Mesenchymal stem cell (in vitro differentiated cells and primary cell): Measurements from ENCODE around the gene ANXA8.

Experiments used
- DNase-seq: peaks from one replicate; pipeline ENCODE4 v3.0.0-alpha.2; 2013
- H2AFZ ChIP-seq: one replicate; pipeline ENCODE4 v1.6.1; 2013; ENCODE audit warnings: low read depth, mild to moderate bottlenecking, control low read depth, inconsistent platforms, low read length, moderate library complexity
- H2AK5ac ChIP-seq: 2 replicates; pipeline ENCODE4 v1.6.1; 2013; ENCODE audit warnings: low read length, moderate library complexity, mild to moderate bottlenecking, inconsistent platforms; ENCODE audit not compliant: severe bottlenecking
- H2BK120ac ChIP-seq: one replicate; pipeline ENCODE4 v1.6.1; 2013; ENCODE audit warnings: low read depth, mild to moderate bottlenecking, inconsistent platforms, low read length, moderate library complexity
- H2BK12ac ChIP-seq, 2 experiments: one replicate each; pipeline ENCODE4 v1.6.1; 2013; ENCODE audit warnings: inconsistent platforms in 2 of 2, low read length in 2 of 2, mild to moderate bottlenecking in 2 of 2, moderate library complexity in 2 of 2, control low read depth in 1 of 2
- H2BK15ac ChIP-seq: one replicate; pipeline ENCODE4 v1.6.1; 2013; ENCODE audit warnings: mild to moderate bottlenecking, low read depth, inconsistent platforms; ENCODE audit not compliant: poor library complexity, severe bottlenecking
- H2BK5ac ChIP-seq: 2 replicates; pipeline ENCODE4 v1.6.1; 2013; ENCODE audit warnings: low read depth, mild to moderate bottlenecking, low read length, control low read depth, inconsistent platforms; ENCODE audit not compliant: poor library complexity, severe bottlenecking
- H3K14ac ChIP-seq, 2 experiments: one replicate each; pipeline ENCODE4 v1.6.1; 2013; ENCODE audit warnings: inconsistent platforms in 2 of 2, low read length in 2 of 2, control low read depth in 1 of 2, mild to moderate bottlenecking in 1 of 2, moderate library complexity in 1 of 2
- H3K18ac ChIP-seq, 2 experiments: one replicate each; pipeline ENCODE4 v1.6.1; 2013; ENCODE audit warnings: inconsistent platforms in 2 of 2, low read length in 2 of 2, control low read depth in 1 of 2, low read depth in 1 of 2, mild to moderate bottlenecking in 1 of 2
- H3K23ac ChIP-seq, 2 experiments: one replicate each; pipeline ENCODE4 v1.6.1; 2013; ENCODE audit warnings: inconsistent platforms in 2 of 2, low read length in 2 of 2, mild to moderate bottlenecking in 2 of 2, moderate library complexity in 2 of 2, control low read depth in 1 of 2
- H3K27ac ChIP-seq: 2 replicates; pipeline ENCODE4 v1.5.1; 2013; ENCODE audit warnings: mild to moderate bottlenecking, moderate library complexity, low read length, control low read depth, inconsistent platforms; ENCODE audit not compliant: poor library complexity, severe bottlenecking
- H3K27me3 ChIP-seq, 2 experiments: 2 replicates each; pipeline versions ENCODE4 v1.6.1 to v1.7.0; 2013; ENCODE audit warnings: low read length in 2 of 2, mild to moderate bottlenecking in 2 of 2, moderate library complexity in 2 of 2, control low read depth in 1 of 2, inconsistent platforms in 1 of 2; ENCODE audit not compliant: control insufficient read depth in 1 of 2, insufficient read depth in 1 of 2
- H3K36me3 ChIP-seq, 2 experiments: 2 replicates each; pipeline versions ENCODE4 v1.6.1 to v1.7.0; 2013; ENCODE audit warnings: low read length in 2 of 2, control low read depth in 1 of 2, inconsistent platforms in 1 of 2, low read depth in 1 of 2, mild to moderate bottlenecking in 1 of 2; ENCODE audit not compliant: insufficient read depth in 2 of 2, control insufficient read depth in 1 of 2
- H3K4ac ChIP-seq, 2 experiments: one replicate each; pipeline ENCODE4 v1.6.1; 2013; ENCODE audit warnings: inconsistent platforms in 2 of 2, low read length in 2 of 2, mild to moderate bottlenecking in 2 of 2, moderate library complexity in 2 of 2, control low read depth in 1 of 2, low read depth in 1 of 2
- H3K4me1 ChIP-seq: 2 replicates; pipeline ENCODE4 v1.6.1; 2013; ENCODE audit warnings: low read depth, low read length, control low read depth; ENCODE audit not compliant: control insufficient read depth, insufficient read depth
- H3K4me2 ChIP-seq: 2 replicates; pipeline ENCODE4 v1.6.1; 2013; ENCODE audit warnings: low read length, mild to moderate bottlenecking, inconsistent platforms; ENCODE audit not compliant: poor library complexity, severe bottlenecking
- H3K4me3 ChIP-seq, 2 experiments: 2 replicates each; pipeline versions ENCODE4 v1.5.1 to v1.7.0; 2013; ENCODE audit warnings: low read length in 2 of 2, mild to moderate bottlenecking in 2 of 2, control low read depth in 1 of 2, low read depth in 1 of 2; ENCODE audit not compliant: insufficient read depth in 1 of 2
- H3K79me1 ChIP-seq: replicated peaks from 2 replicates; pipeline ENCODE4 v1.6.1; 2013; ENCODE audit warnings: mild to moderate bottlenecking, control low read depth, low read length, inconsistent platforms; ENCODE audit not compliant: poor library complexity, severe bottlenecking
- H3K9ac ChIP-seq: 2 replicates; pipeline ENCODE4 v1.7.0; 2013; ENCODE audit warnings: mild to moderate bottlenecking, low read length, moderate library complexity
- H3K9me3 ChIP-seq: 2 replicates; pipeline ENCODE4 v1.7.0; 2013; ENCODE audit warnings: mild to moderate bottlenecking, low read length; ENCODE audit not compliant: control insufficient read depth
- H4K8ac ChIP-seq: one replicate; pipeline ENCODE4 v1.6.1; 2013; ENCODE audit warnings: inconsistent platforms, mild to moderate bottlenecking, low read length, moderate library complexity
- H4K91ac ChIP-seq: one replicate; pipeline ENCODE4 v1.6.1; 2013; ENCODE audit warnings: mild to moderate bottlenecking, low read length, inconsistent platforms
- WGBS: methylation state at CpG from one replicate; pipeline ENCODE4 v1.1.7; 2013; ENCODE audit warnings: mixed read lengths; 5-methylcytosine and 5-hydroxymethylcytosine counted together

The ANXA8 gene

DNA sequence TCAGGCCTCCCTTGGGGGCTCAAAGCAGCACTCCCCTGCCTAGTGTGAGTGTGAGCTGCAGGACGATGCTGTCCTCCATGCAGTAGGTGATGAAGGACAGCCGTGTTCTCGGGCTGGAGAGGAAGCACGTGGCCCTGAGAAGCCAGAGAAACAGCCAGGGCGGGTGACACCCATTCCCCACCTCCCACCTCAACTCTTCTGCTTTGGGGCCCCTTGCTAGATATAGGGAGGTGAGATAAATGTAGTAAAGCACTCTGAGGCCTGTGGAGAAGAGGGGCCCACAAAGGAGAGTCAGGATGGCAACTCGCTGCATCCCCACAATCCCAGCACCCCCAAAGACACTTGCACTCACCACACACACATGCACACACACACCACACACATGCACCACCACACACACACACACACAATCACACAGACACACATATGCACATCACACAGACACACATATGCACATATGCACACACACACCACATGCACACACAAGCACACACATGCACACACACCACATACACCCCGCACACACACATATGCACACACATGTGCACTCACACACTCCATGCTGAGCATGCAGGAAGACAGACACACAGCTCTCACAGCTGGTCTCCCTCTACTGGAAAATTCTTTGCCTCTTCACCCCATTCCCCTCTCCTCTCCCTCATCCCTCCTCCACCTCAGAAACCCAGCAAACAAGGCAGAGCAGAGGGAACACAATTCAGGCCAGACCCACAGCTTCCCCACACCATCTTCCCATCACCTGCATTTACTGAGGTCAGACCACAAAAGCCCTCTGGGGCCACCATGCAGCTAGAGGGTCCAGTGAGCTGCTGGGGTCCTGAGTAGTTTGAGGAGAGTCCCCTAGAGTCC, 30.5 kb downstream of the ANXA8 start:
- H3K4me3 ChIP-seq = no peak overlapping the region
- H3K18ac ChIP-seq = no peak overlapping the region
- no peak overlapping the region for H3K4ac ChIP-seq
- H4K91ac ChIP-seq = no peak overlapping the region
- peaks cover 11% of the 10 kb centered on the region for H3K4me1 ChIP-seq
- DNase-seq = no peak
- H4K8ac ChIP-seq = no peak overlapping the region
- H2BK120ac ChIP-seq = no peak overlapping the region
- no peak overlapping the region for H3K27ac ChIP-seq
- no peaks in the 10 kb centered on the region for H3K36me3 ChIP-seq
- H2BK15ac ChIP-seq = no peak overlapping the region
- H3K23ac ChIP-seq = no peak overlapping the region
- no peak overlapping the region for H3K9ac ChIP-seq
- no peak overlapping the region for H2BK12ac ChIP-seq
- H3K79me1 ChIP-seq = no peaks in the 10 kb centered on the region
- peaks cover 0 to 44% of the 10 kb centered on the region in 2 experiments for H3K27me3 ChIP-seq
- H2AFZ ChIP-seq = no peak overlapping the region
- 94% methylated on average over 2 of the region's 7 CpGs for WGBS
- H2BK5ac ChIP-seq = no peak overlapping the region
- H2AK5ac ChIP-seq = no peak overlapping the region
- H3K14ac ChIP-seq = no peak overlapping the region
- H3K4me2 ChIP-seq = no peak overlapping the region
- no peaks in the 10 kb centered on the region for H3K9me3 ChIP-seq

DNA sequence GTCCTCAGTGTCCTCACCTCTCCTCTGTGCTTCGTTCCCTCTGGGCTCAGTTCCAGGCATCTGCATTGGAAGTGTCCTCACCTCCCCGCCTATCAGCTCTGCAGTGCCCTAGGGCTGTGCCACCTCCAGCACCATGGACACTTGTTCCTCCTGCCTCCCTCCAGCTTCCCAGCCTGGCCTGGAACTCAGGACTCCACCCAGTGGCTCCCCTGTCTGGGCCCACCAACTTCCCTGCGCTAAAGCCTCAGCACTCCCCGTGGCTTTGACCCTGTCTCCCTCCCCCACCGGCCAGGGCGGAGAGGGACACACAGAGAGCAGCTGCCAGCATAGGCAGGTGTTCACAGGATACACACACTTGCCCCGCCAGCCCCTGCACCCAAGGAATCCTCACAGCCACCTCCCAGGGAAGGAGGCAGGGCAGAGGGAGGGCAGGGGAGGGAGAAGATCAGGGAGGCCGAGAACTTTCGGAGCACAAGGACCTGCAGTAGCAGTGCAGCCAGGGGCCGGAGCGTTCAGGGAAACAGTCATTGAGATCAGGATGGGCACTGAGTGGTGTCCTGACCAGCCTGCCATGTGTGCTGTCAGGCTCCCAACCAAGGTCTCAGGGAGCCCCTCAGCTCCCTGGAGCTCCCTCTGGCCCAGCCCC, 31.3 kb downstream of the ANXA8 start:
- Histone ChIP-seq H3K4me3 (no peak overlapping the region), H2AK5ac (no peak overlapping the region), H3K4me1 (peaks cover 11% of the 10 kb centered on the region), H4K91ac (no peak overlapping the region), H2BK12ac (no peak overlapping the region), H4K8ac (no peak overlapping the region), H3K9ac (no peak overlapping the region), H3K79me1 (no peaks in the 10 kb centered on the region), H3K27ac (no peak overlapping the region), H3K27me3 (peaks cover 0 to 44% of the 10 kb centered on the region in 2 experiments), H3K18ac (no peak overlapping the region), H3K9me3 (no peaks in the 10 kb centered on the region), H3K36me3 (no peaks in the 10 kb centered on the region), H2BK120ac (no peak overlapping the region), H3K14ac (no peak overlapping the region), H2BK5ac (no peak overlapping the region), H3K23ac (no peak overlapping the region), H3K4ac (no peak overlapping the region), H2AFZ (no peak overlapping the region), H3K4me2 (no peak overlapping the region), H2BK15ac (no peak overlapping the region)
- WGBS = 86% methylated on average over 7 of the region's 11 CpGs
- no peak for DNase-seq

DNA sequence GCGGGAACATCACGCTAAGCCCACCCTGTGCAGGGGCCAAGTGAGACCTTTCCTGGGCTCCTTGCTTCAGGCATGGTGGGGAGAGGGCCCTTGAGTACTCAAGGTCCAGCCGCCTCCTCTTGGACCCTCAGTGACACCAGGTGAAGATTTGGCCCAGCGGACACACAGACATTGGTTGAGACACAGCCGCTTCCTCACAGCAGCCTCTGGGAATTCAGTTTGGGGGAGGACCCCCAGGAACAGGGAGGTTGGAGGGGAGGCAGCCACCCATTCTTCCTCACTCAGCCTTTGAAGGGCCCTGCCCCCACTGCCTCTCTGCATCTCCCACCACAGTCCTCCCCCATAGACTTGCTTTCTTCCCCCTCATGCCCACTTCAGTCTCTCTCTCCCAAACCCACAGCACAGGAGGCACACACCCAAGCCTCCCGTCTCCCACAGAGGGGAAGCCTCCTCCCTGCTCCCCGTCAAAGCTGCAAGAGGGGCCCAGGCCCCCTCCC, 31.9 kb downstream of the ANXA8 start:
- Histone ChIP-seq H2BK5ac (no peak overlapping the region), H3K27me3 (peaks cover 0 to 46% of the 10 kb centered on the region in 2 experiments), H3K27ac (no peak overlapping the region), H3K4me3 (no peak overlapping the region), H2AFZ (no peak overlapping the region), H3K9me3 (no peaks in the 10 kb centered on the region), H2AK5ac (no peak overlapping the region), H3K14ac (no peak overlapping the region), H2BK120ac (no peak overlapping the region), H3K4ac (no peak overlapping the region), H3K36me3 (no peaks in the 10 kb centered on the region), H3K9ac (no peak overlapping the region), H2BK12ac (no peak overlapping the region), H3K23ac (no peak overlapping the region), H3K18ac (no peak overlapping the region), H4K91ac (no peak overlapping the region), H2BK15ac (no peak overlapping the region), H3K4me1 (peaks cover 11% of the 10 kb centered on the region), H4K8ac (no peak overlapping the region), H3K4me2 (no peak overlapping the region), H3K79me1 (no peaks in the 10 kb centered on the region)
- WGBS = 93% methylated on average over 6 of the region's 7 CpGs
- no peak for DNase-seq

DNA sequence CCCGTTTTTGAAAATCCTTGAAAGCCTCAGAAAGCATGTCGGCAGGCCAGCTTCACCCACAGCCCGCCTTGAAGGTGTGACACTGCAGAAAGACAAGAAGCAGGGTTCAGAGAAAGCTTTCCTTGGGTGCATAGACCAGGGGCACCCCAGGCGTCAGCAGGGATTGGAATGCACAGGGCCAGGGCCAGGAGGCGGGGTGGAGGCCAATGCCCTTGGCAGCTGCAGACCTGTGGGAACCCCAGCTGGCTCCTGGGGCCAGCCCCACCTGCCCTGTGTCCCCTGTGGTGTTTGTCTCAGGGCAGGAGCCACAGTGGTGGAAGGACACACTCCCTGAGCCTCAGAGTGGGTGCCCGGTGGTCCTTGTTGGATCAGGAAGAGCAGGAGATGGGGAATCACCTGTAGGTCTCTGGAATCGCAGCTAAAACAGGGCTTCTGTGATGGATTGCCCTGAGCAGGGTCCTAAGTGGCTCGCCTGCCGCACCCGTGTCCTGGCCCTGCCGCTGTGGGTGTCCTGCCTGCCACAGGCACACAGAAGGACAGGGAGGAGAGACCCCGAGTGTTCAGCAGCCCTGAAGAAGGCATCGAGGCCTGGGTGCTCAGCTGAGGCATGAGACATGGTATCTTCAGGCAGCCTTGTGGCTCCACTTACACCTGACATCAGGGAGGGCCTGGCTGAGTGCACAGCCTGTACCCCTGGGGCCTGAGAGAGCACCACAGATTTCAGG, 32.5 kb downstream of the ANXA8 start:
- H4K91ac ChIP-seq = no peak overlapping the region
- H3K27me3 ChIP-seq = peaks cover 0 to 46% of the 10 kb centered on the region in 2 experiments
- no peak overlapping the region for H3K4me3 ChIP-seq
- H3K9ac ChIP-seq = no peak overlapping the region
- DNase-seq = no peak
- no peak overlapping the region for H2AK5ac ChIP-seq
- H3K36me3 ChIP-seq = no peaks in the 10 kb centered on the region
- no peak overlapping the region for H3K14ac ChIP-seq
- no peak overlapping the region for H3K4ac ChIP-seq
- no peak overlapping the region for H3K23ac ChIP-seq
- H3K4me1 ChIP-seq = peaks cover 11% of the 10 kb centered on the region
- 86% methylated on average over 13 of the region's 13 CpGs for WGBS
- no peak overlapping the region for H2AFZ ChIP-seq
- no peak overlapping the region for H2BK15ac ChIP-seq
- H3K18ac ChIP-seq = no peak overlapping the region
- no peaks in the 10 kb centered on the region for H3K79me1 ChIP-seq
- no peak overlapping the region for H3K27ac ChIP-seq
- peaks cover 5% of the 10 kb centered on the region for H3K9me3 ChIP-seq
- H2BK120ac ChIP-seq = no peak overlapping the region
- no peak overlapping the region for H4K8ac ChIP-seq
- H2BK12ac ChIP-seq = no peak overlapping the region
- no peak overlapping the region for H3K4me2 ChIP-seq
- H2BK5ac ChIP-seq = no peak overlapping the region
